Osteocyte (in vitro differentiated cells): ENCODE results near the gene LRRK1. TPM values are rescaled to one million over a fixed set of nuclear protein-coding genes. Genes with fewer than 3 reads are reported as not detected.

Source experiments
- DNase-seq: peaks from one replicate; pipeline ENCODE4 v3.0.0; 2021; ENCODE audit warnings: mixed read lengths; ENCODE audit not compliant: unreplicated experiment; ENCODE audit errors: extremely low spot score
- H3K27ac Mint-ChIP-seq: one replicate; pipeline ENCODE4 v1.8.0; 2021; ENCODE audit warnings: mild to moderate bottlenecking, mixed read lengths; ENCODE audit not compliant: unreplicated experiment
- H3K27me3 Mint-ChIP-seq: one replicate; pipeline ENCODE4 v1.8.0; 2021; ENCODE audit warnings: mixed read lengths; ENCODE audit not compliant: unreplicated experiment
- H3K36me3 Mint-ChIP-seq: one replicate; pipeline ENCODE4 v1.8.0; 2021; ENCODE audit warnings: mixed read lengths; ENCODE audit not compliant: unreplicated experiment
- H3K4me1 Mint-ChIP-seq: one replicate; pipeline ENCODE4 v1.8.0; 2021; ENCODE audit warnings: mixed read lengths; ENCODE audit not compliant: unreplicated experiment
- H3K4me3 Mint-ChIP-seq: one replicate; pipeline ENCODE4 v1.8.0; 2021; ENCODE audit warnings: mild to moderate bottlenecking, moderate library complexity, mixed read lengths; ENCODE audit not compliant: unreplicated experiment
- H3K9me3 Mint-ChIP-seq: one replicate; pipeline ENCODE4 v1.8.0; 2021; ENCODE audit warnings: mixed read lengths; ENCODE audit not compliant: unreplicated experiment
- total RNA-seq: library from RNA; stranded (reverse); gene quantifications from 2 replicates; pipeline ENCODE4 v1.2.1, GENCODE V29; 2021
- TF ChIP-seq, protein P1 (sequence below): fragments of 200-600 bp; sonication (generic); IDR thresholded peaks from 2 replicates; pipeline ENCODE4 v1.5.0; 2021; ENCODE audit warnings: antibody characterized with exemption, mild to moderate bottlenecking, moderate library complexity

Gene LRRK1
- total RNA-seq, 1 donor from 2014 or later: 10.8 TPM

DNA sequence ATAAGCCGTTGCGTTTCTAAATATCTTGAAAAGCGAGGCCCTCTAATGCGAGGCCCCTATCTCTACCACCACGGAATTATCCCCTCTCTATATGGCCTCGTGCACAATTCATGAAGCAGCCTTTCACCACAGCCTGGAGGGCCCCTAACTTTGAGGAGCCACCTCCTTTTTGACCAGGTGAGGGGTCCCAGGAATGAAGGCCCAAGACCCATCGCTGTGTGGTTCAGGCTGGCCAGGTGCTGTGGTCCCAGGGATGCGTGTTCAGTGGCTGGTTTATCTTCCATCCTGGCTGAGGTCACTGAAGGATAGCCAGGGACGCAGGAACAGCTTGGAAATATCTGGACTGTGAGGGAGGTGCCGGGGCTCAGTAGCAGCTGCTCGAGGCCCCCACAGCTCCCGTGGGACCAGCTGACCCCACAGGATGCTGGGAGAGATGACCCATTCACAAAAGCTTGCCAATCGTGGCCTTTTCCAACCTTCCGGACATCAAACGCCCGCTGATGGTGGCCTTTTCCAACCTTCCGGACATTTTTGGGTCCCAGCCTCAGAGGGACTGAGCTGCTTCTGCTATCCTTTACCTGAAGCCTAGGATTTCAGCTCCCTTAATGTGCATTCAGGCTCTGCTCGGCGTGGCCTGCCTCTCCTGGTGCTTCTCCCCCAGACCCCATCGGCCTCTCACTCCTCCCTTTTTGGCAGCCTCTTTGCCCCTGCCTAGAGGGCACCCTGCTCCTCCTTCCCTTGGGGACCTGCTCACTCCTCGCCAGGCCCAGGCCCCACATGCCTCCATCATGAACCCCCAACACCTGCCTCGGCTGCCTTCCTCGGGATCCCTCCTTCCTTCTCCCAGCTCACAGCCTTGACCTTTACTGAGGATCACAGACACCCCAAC is 191.8 kb downstream of the LRRK1 start:
- Mint-ChIP-seq H3K27ac (no peak overlapping the region), H3K4me3 (no peak overlapping the region), H3K27me3 (no peaks in the 10 kb centered on the region), H3K4me1 (peaks cover 10% of the 10 kb centered on the region), H3K9me3 (no peaks in the 10 kb centered on the region), H3K36me3 (no peaks in the 10 kb centered on the region)
- TF ChIP-seq, protein P1, sequence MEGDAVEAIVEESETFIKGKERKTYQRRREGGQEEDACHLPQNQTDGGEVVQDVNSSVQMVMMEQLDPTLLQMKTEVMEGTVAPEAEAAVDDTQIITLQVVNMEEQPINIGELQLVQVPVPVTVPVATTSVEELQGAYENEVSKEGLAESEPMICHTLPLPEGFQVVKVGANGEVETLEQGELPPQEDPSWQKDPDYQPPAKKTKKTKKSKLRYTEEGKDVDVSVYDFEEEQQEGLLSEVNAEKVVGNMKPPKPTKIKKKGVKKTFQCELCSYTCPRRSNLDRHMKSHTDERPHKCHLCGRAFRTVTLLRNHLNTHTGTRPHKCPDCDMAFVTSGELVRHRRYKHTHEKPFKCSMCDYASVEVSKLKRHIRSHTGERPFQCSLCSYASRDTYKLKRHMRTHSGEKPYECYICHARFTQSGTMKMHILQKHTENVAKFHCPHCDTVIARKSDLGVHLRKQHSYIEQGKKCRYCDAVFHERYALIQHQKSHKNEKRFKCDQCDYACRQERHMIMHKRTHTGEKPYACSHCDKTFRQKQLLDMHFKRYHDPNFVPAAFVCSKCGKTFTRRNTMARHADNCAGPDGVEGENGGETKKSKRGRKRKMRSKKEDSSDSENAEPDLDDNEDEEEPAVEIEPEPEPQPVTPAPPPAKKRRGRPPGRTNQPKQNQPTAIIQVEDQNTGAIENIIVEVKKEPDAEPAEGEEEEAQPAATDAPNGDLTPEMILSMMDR: no peak
- no peak for DNase-seq

DNA sequence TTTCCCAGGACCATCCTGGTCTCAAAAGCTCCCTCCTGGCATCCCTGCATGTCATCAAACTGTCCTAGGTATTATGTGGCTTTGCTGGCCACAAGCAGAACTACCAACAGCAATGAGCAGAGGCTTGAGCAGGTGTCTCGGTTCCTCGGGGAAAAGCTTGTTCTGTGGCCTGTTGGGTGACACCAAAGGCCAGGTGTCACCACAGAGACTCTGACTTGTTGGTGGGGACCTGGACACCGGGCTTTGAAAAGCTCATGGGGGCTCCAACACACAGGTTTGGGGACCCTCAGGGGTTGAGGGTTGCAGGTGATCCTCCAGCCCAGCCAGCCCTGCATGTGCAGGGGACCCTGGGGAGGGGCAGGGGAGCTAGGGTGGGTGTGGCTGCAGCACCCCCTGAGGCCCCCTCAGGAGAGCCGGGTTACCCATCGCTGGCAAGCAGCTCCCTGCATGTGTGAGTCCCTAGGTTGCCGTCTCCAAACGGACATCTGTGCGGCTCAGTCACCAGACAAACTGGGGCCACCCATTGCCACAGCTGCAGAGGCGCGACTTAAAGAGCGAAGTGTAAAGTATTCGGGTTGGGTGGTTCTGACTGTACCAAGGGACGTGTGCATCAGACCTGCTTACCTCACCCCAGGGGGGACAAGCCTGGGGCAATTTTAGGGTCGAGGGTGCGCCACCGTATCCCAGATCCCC is 192.6 kb downstream of the LRRK1 start:
- H3K9me3 Mint-ChIP-seq: no peaks in the 10 kb centered on the region
- DNase-seq: no peak
- no peak overlapping the region for H3K4me3 Mint-ChIP-seq
- no peaks in the 10 kb centered on the region for H3K27me3 Mint-ChIP-seq
- TF ChIP-seq, protein P1: no peak
- no peak overlapping the region for H3K27ac Mint-ChIP-seq
- no peaks in the 10 kb centered on the region for H3K36me3 Mint-ChIP-seq
- peaks cover 14% of the 10 kb centered on the region for H3K4me1 Mint-ChIP-seq

DNA sequence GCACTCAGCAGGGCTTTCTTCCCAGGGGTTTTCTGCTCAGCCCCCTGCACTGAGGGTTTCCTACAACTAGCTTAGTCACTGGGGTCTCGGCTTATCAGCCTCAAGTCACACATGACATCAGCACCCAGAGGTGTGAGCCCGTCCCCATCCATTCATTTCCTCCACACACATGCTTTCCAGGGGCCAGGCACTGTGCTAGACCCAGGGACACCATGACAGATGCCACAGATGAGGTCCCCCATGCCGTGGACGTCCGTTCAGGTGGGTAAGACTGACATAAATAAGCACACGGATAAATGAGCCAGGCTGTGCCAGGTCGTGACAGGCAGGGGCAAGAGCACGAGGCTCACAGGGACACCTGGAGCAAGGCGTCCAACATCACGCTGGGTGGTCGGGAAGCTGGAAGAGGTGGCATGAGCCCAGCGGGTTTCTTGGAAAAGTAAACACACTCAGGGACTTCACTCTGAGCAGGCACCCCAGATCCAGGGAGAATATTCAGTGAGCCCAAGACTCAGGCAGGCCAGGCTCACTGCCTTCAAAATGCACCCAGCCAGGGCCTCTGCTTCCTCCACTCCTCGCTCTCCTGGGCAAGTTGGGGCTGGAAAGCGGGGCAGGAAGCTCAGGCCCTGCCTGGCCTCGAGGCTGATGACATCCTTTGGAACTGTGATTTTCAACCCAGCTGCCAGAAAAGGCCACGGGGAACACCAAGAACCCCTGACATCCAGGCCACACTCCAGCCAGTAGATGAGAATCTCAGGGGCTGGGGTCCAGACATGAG is 193.4 kb downstream of the LRRK1 start:
- no peak for DNase-seq
- H3K4me1 Mint-ChIP-seq: peaks cover 15% of the 10 kb centered on the region
- H3K4me3 Mint-ChIP-seq: no peak overlapping the region
- H3K36me3 Mint-ChIP-seq: no peaks in the 10 kb centered on the region
- H3K27me3 Mint-ChIP-seq: no peaks in the 10 kb centered on the region
- H3K9me3 Mint-ChIP-seq: no peaks in the 10 kb centered on the region
- H3K27ac Mint-ChIP-seq: no peak overlapping the region
- TF ChIP-seq, protein P1: no peak

DNA sequence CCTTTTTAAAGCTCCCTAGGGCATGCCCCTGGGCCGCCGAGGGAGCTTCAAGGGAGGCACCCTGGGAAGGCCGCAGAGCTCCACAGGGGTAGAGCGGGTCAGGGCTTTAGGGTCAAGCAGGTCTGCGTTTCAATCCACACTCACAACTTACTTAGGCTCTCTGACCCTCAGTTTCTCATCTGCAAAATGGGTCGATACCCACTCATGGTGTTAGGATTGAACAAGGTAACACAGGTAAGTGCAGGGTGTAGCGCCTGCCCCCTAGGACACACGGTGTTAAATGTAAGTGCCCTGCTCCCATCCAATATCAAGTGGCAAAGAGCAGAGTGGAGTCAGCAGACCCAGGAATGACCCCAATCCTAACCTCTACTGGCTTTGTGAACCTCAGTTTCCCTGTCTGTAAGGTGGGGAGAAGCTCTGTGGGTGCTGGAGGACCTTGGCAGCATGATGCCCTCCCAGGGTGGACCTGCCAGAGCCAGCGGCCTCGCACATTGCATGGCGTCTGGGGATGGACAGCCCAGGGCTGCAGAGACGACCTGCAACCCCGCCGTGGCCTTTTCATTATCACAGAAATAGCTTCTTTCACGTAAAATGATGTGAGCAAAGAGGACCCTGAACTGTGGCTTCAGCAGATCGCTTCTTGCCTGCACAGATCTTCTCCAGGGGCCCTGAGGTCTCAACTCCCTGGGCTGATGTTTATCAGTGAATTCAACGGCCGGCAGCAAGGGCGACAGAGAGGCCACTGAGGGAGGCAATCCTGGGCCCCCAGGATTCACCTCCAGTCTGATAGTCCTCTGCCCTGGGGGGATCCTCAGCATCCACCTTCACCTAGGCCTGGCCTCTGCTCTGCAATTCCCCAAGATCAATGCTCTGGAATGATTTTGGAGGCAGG is 194.2 kb downstream of the LRRK1 start:
- Mint-ChIP-seq H3K9me3 (no peaks in the 10 kb centered on the region), H3K4me3 (no peak overlapping the region), H3K27ac (no peak overlapping the region), H3K27me3 (no peaks in the 10 kb centered on the region), H3K36me3 (no peaks in the 10 kb centered on the region), H3K4me1 (peaks cover 15% of the 10 kb centered on the region)
- no peak for DNase-seq
- TF ChIP-seq, protein P1: no peak
